IMR-90 (cell line): ENCODE measurements around the gene ARHGAP10. TPM values are rescaled to one million over a fixed set of nuclear protein-coding genes. Genes with fewer than 3 reads are reported as not detected.

Experiments
- ATAC-seq: fragments of 200-7000 bp; cut with Tn5 transposase; 2 replicates; pipeline ENCODE4 v1.9.1; 2020; ENCODE audit warnings: low read depth, mild to moderate bottlenecking, moderate library complexity
- BruUV-seq: library from RNA; stranded (reverse); fragments of 400-500 nt; replicated peaks from 2 replicates; lab custom pipeline; 2021; lab: Mats Ljungman, UMichigan
- CTCF ChIA-PET: fragments of 300-600 bp; formaldehyde crosslinking; extraction: SDS; loops from one replicate; lab custom pipeline; 2021; ENCODE audit warnings: antibody characterized with exemption; lab: Yijun Ruan, JAX
- POLR2A ChIA-PET: fragments of 300-600 bp; sonication (Branson Sonifier 250); formaldehyde crosslinking; loops from one replicate; lab custom pipeline; 2022; ENCODE audit warnings: antibody characterized with exemption; ENCODE audit not compliant: unreplicated experiment; lab: Charles Lee
- DNase-seq: peaks from one replicate; pipeline ENCODE4 v3.0.0; 2013
- H2AFZ ChIP-seq: replicated peaks from 2 replicates; pipeline ENCODE3; 2013; ENCODE audit warnings: low read length, mild to moderate bottlenecking; ENCODE audit not compliant: poor library complexity
- H2AK5ac ChIP-seq: 2 replicates; pipeline ENCODE4 v1.6.1; 2013; ENCODE audit warnings: low read depth, low read length, inconsistent platforms
- H2AK9ac ChIP-seq: replicated peaks from 2 replicates; pipeline ENCODE3; 2013; ENCODE audit warnings: mild to moderate bottlenecking, low read depth, low read length, moderate library complexity; ENCODE audit not compliant: poor library complexity
- H2BK120ac ChIP-seq: 2 replicates; pipeline ENCODE4 v1.6.1; 2013; ENCODE audit warnings: low read depth, low read length, inconsistent platforms
- H2BK15ac ChIP-seq: 3 replicates; pipeline ENCODE4 v1.6.1; 2013; ENCODE audit warnings: low read depth, low read length, inconsistent platforms
- H2BK20ac ChIP-seq: 2 replicates; pipeline ENCODE4 v1.6.1; 2013; ENCODE audit warnings: low read depth, mild to moderate bottlenecking, inconsistent platforms, low read length, moderate library complexity
- H2BK5ac ChIP-seq: 2 replicates; pipeline ENCODE4 v1.6.1; 2013; ENCODE audit warnings: mild to moderate bottlenecking, low read depth, low read length, inconsistent platforms; ENCODE audit not compliant: poor library complexity, severe bottlenecking
- H3K14ac ChIP-seq: replicated peaks from 2 replicates; pipeline ENCODE4 v1.6.1; 2013; ENCODE audit warnings: low read depth, low read length, inconsistent platforms
- H3K18ac ChIP-seq: 2 replicates; pipeline ENCODE4 v1.6.1; 2013; ENCODE audit warnings: low read depth, low read length, control low read depth
- H3K23ac ChIP-seq: 2 replicates; pipeline ENCODE4 v1.6.1; 2013; ENCODE audit warnings: low read depth, low read length, inconsistent platforms
- H3K27ac ChIP-seq: 2 replicates; pipeline ENCODE4 v1.5.1; 2013; ENCODE audit warnings: mild to moderate bottlenecking, control low read depth, low read length; ENCODE audit not compliant: insufficient read depth
- H3K27me3 ChIP-seq: 2 replicates; pipeline ENCODE4 v1.6.1; 2013; ENCODE audit warnings: low read length; ENCODE audit not compliant: control insufficient read depth, insufficient read depth
- H3K36me3 ChIP-seq: 2 replicates; pipeline ENCODE4 v1.6.1; 2013; ENCODE audit warnings: low read length, mixed read lengths; ENCODE audit not compliant: control insufficient read depth, insufficient read depth
- H3K4ac ChIP-seq: 2 replicates; pipeline ENCODE4 v1.6.1; 2013; ENCODE audit warnings: low read depth, low read length, inconsistent platforms
- H3K4me1 ChIP-seq: 2 replicates; pipeline ENCODE4 v1.6.1; 2013; ENCODE audit warnings: low read length, mixed read lengths; ENCODE audit not compliant: control insufficient read depth, insufficient read depth
- H3K4me2 ChIP-seq: 2 replicates; pipeline ENCODE4 v1.6.1; 2013; ENCODE audit warnings: low read depth, mild to moderate bottlenecking, control low read depth, low read length, moderate library complexity
- H3K4me3 ChIP-seq: 2 replicates; pipeline ENCODE4 v1.5.1; 2013; ENCODE audit warnings: low read depth, mild to moderate bottlenecking, control low read depth, low read length, moderate library complexity; ENCODE audit not compliant: insufficient read depth
- H3K56ac ChIP-seq: 2 replicates; pipeline ENCODE4 v1.6.1; 2013; ENCODE audit warnings: low read length, inconsistent platforms; ENCODE audit not compliant: insufficient read depth; ENCODE audit errors: extremely low read depth
- H3K79me1 ChIP-seq, 2 experiments: 2 replicates each; pipeline ENCODE4 v1.6.1; 2013; ENCODE audit warnings: low read length in 2 of 2, inconsistent platforms in 1 of 2, low read depth in 1 of 2
- H3K9ac ChIP-seq: 2 replicates; pipeline ENCODE4 v1.6.1; 2013; ENCODE audit warnings: low read depth, low read length, control low read depth
- H3K9me1 ChIP-seq: 2 replicates; pipeline ENCODE4 v1.6.1; 2013; ENCODE audit warnings: low read length, inconsistent platforms; ENCODE audit not compliant: insufficient read depth
- H3K9me3 ChIP-seq: 2 replicates; pipeline ENCODE4 v1.6.1; 2013; ENCODE audit warnings: low read length; ENCODE audit not compliant: control insufficient read depth, insufficient read depth
- H4K20me1 ChIP-seq: 2 replicates; pipeline ENCODE4 v1.6.1; 2013; ENCODE audit warnings: low read length, inconsistent platforms; ENCODE audit not compliant: insufficient read depth
- H4K5ac ChIP-seq: 2 replicates; pipeline ENCODE4 v1.6.1; 2013; ENCODE audit warnings: mild to moderate bottlenecking, low read depth, low read length, control low read depth
- H4K8ac ChIP-seq, 2 experiments: 2 replicates each; pipeline ENCODE4 v1.6.1; 2013; ENCODE audit warnings: low read depth in 2 of 2, low read length in 2 of 2, control low read depth in 1 of 2, inconsistent platforms in 1 of 2
- H4K91ac ChIP-seq: 2 replicates; pipeline ENCODE4 v1.6.1; 2013; ENCODE audit warnings: low read depth, low read length, inconsistent platforms; ENCODE audit not compliant: insufficient read depth
- BHLHE40 ChIP-seq: fragments of 150-350 bp; IDR thresholded peaks from 2 replicates; pipeline ENCODE4 v1.6.1; 2016; ENCODE audit warnings: mild to moderate bottlenecking, low read depth, low read length
- CEBPB ChIP-seq: IDR thresholded peaks from 2 replicates; pipeline ENCODE4 v1.6.1; 2012; ENCODE audit warnings: low read depth, low read length, improper control_type of control experiment
- CHD1 ChIP-seq: IDR thresholded peaks from 2 replicates; pipeline ENCODE4 v1.6.1; 2012; ENCODE audit warnings: low read depth, low read length, improper control_type of control experiment
- CTCF ChIP-seq: conservative IDR thresholded peaks from 2 replicates; pipeline ENCODE4 v1.5.1; 2012; ENCODE audit warnings: mild to moderate bottlenecking, low read depth, low read length, improper control_type of control experiment
- ELK1 ChIP-seq: fragments of 150-350 bp; IDR thresholded peaks from 2 replicates; pipeline ENCODE4 v1.6.1; 2016; ENCODE audit warnings: low read depth, mild to moderate bottlenecking, low read length, moderate library complexity, borderline replicate concordance
- MXI1 ChIP-seq: IDR thresholded peaks from 2 replicates; pipeline ENCODE4 v1.6.1; 2012; ENCODE audit warnings: low read depth, mild to moderate bottlenecking, low read length, moderate library complexity, borderline replicate concordance
- USF2 ChIP-seq: fragments of 150-350 bp; IDR thresholded peaks from 2 replicates; pipeline ENCODE4 v1.6.1; 2017; ENCODE audit warnings: mild to moderate bottlenecking, antibody characterized with exemption, low read length, low read depth
- WGBS, 2 experiments: methylation state at CpG; one replicate each; pipeline versions ENCODE4 v1.1.5 to v1.1.7; 2013; ENCODE audit warnings: missing lambda C conversion rate in 2 of 2; ENCODE audit not compliant: insufficient read length in 1 of 2; ENCODE audit errors: extremely low coverage in 2 of 2; 5-methylcytosine and 5-hydroxymethylcytosine counted together
- dilution Hi-C: fragments of 300-500 bp; cut with HindIII; formaldehyde crosslinking; loops from one replicate; pipeline ENCODE4 v1.14.3; 2018; ENCODE audit warnings: low sequenced_read_pairs; ENCODE audit not compliant: unreplicated experiment
- in situ Hi-C: fragments of 300-500 bp; cut with MboI; formaldehyde crosslinking; loops from 3 replicates; pipeline ENCODE4 v1.14.3; 2019; ENCODE audit warnings: low sequenced_read_pairs, inconsistent platforms, mixed read lengths
- intact Hi-C: fragments of 100-400 bp; cut with micrococcal nuclease; formaldehyde crosslinking; loops from 2 replicates; pipeline ENCODE4 v1.10.0; 2022
- polyA plus RNA-seq, 3 experiments: library from polyadenylated mRNA; depleted of rRNA; stranded (reverse); fragments of >200 nt; gene quantifications; 2 replicates each; pipeline ENCODE4 v1.2.3, GENCODE V29; 2012; ENCODE audit warnings: low replicate concordance in 1 of 3
- total RNA-seq: library from RNA; depleted of rRNA; stranded (reverse); fragments of >200 nt; gene quantifications from 2 replicates; pipeline ENCODE4 v1.2.3, GENCODE V29; 2012

The ARHGAP10 gene
- total and polyA plus RNA-seq, 2 of the 4 experiments (the other 2 are of a cell fraction), result 27.1 to 29.4 TPM

GRCh38 chr4:147704846-147705245, 27.0 kb upstream of the ARHGAP10 start:
- POLR2A ChIA-PET, result no interaction called here
- Histone ChIP-seq H2BK20ac (no peak overlapping the region), H3K9me1 (no peaks in the 10 kb centered on the region), H2AFZ (no peak overlapping the region), H2BK15ac (no peak overlapping the region), H3K27ac (no peak overlapping the region), H2AK5ac (no peak overlapping the region), H4K5ac (no peak overlapping the region), H3K4me2 (no peak overlapping the region), H2BK5ac (no peak overlapping the region), H2BK120ac (no peak overlapping the region), H3K9me3 (peaks cover 3% of the 10 kb centered on the region; the same call in 1 of the 2 replicates), H3K4ac (no peak overlapping the region), H3K14ac (no peak overlapping the region), H3K9ac (no peak overlapping the region), H3K18ac (no peak overlapping the region), H3K36me3 (no peaks in the 10 kb centered on the region), H3K56ac (no peak overlapping the region), H4K8ac (no peak overlapping the region), H2AK9ac (no peak overlapping the region), H4K91ac (no peak overlapping the region), H3K4me1 (0 out of 2 replicates have a peak, but pooled peaks cover 1% of the 10 kb centered on the region), H3K27me3 (no peaks in the 10 kb centered on the region), H3K23ac (no peak overlapping the region), H4K20me1 (no peaks in the 10 kb centered on the region), H3K79me1 (no peaks in the 10 kb centered on the region), H3K4me3 (no peak overlapping the region)
- intact Hi-C loops (no loop called here), in situ Hi-C loops (loop anchor here (5.0 kb wide), 1 partner anchor 162 kb away; no protein-coding TSS in a partner anchor), dilution Hi-C loops (no loop called here)
- TF ChIP-seq MXI1 (no peak), ELK1 (no peak), CTCF (no peak), CEBPB (no peak), USF2 (no peak), CHD1 (no peak), BHLHE40 (no peak)
- no TSS peak for BruUV-seq
- WGBS, 2 experiments, result no CpG with 5 or more reads among the region's 1 CpG
- peak; percentile 72 for ATAC-seq
- CTCF ChIA-PET, result interaction anchor here (2.5 kb wide), 1 partner anchor 162 kb away, joined by 7 read pairs; no protein-coding TSS in a partner anchor
- peak; percentile 31 for DNase-seq
